Karpas-422 (cell line): Measurements from ENCODE around the gene LRCH1. TPM values are rescaled to one million over a fixed set of nuclear protein-coding genes. Genes with fewer than 3 reads are reported as not detected.
A peak's percentile ranks its signal among the peaks of the same experiment; 100 is the strongest.

ENCODE experiments used
- DNase-seq: peaks from one replicate; pipeline ENCODE4 v3.0.0-alpha.2; 2015
- H2AFZ ChIP-seq: fragments of 200-600 bp; sonication (generic); 2 replicates; pipeline ENCODE4 v1.6.1; 2014; ENCODE audit warnings: antibody characterized with exemption, low read length, mixed read lengths
- H3K27ac ChIP-seq: fragments of 200-600 bp; sonication (generic); 2 replicates; pipeline ENCODE4 v1.5.1; 2014; ENCODE audit warnings: mild to moderate bottlenecking, low read length, moderate library complexity
- H3K27me3 ChIP-seq: fragments of 200-600 bp; sonication (generic); 2 replicates; pipeline ENCODE4 v1.6.1; 2014; ENCODE audit warnings: low read length, mixed read lengths
- H3K36me3 ChIP-seq: fragments of 200-600 bp; sonication (generic); 2 replicates; pipeline ENCODE4 v1.6.1; 2014; ENCODE audit warnings: low read length, mixed read lengths; ENCODE audit not compliant: insufficient read depth
- H3K4me1 ChIP-seq: fragments of 200-600 bp; sonication (generic); 2 replicates; pipeline ENCODE4 v1.6.1; 2014; ENCODE audit warnings: mild to moderate bottlenecking, low read length, mixed read lengths
- H3K4me2 ChIP-seq: fragments of 200-600 bp; sonication (generic); 2 replicates; pipeline ENCODE4 v1.6.1; 2014; ENCODE audit warnings: low read length, low read depth, mild to moderate bottlenecking; ENCODE audit not compliant: poor library complexity, severe bottlenecking
- H3K4me3 ChIP-seq: fragments of 200-600 bp; sonication (generic); 2 replicates; pipeline ENCODE4 v1.5.1; 2014; ENCODE audit warnings: mild to moderate bottlenecking, antibody characterized with exemption, low read length, mixed read lengths
- H3K79me2 ChIP-seq: fragments of 200-600 bp; sonication (generic); 2 replicates; pipeline ENCODE4 v1.6.1; 2014; ENCODE audit warnings: mild to moderate bottlenecking, low read length, mixed read lengths
- H3K9ac ChIP-seq: fragments of 200-600 bp; sonication (generic); 2 replicates; pipeline ENCODE4 v1.6.0; 2014; ENCODE audit warnings: low read length
- H3K9me2 ChIP-seq: fragments of 200-600 bp; sonication (generic), shearing (Covaris generic); replicated peaks from 2 replicates; pipeline ENCODE4 v1.6.0; 2014; ENCODE audit warnings: mild to moderate bottlenecking, low read length, moderate library complexity; ENCODE audit not compliant: insufficient read depth
- H3K9me3 ChIP-seq: fragments of 300-700, 200-600 bp; sonication (generic); 2 replicates; pipeline ENCODE4 v1.6.1; 2014; ENCODE audit warnings: low read length, mixed read lengths
- H4K20me1 ChIP-seq: fragments of 200-600 bp; sonication (generic); 2 replicates; pipeline ENCODE4 v1.6.1; 2014; ENCODE audit warnings: mild to moderate bottlenecking, antibody characterized with exemption, low read length, low read depth; ENCODE audit not compliant: insufficient read depth
- total RNA-seq: library from RNA; depleted of rRNA; stranded (reverse); fragments of >200 nt; shearing (Covaris generic); gene quantifications from 2 replicates; pipeline ENCODE4 v1.2.3, GENCODE V29; 2014; ENCODE audit warnings: low replicate concordance

Gene LRCH1
- total RNA-seq, 1 experiment from 2014 or later: 0.56 TPM

GRCh38 chr13:46595136-46595884 is 42.3 kb downstream of the LRCH1 start:
- no peak overlapping the region for H2AFZ ChIP-seq
- H3K9me2 ChIP-seq: no peaks in the 10 kb centered on the region
- no peaks in the 10 kb centered on the region for H3K79me2 ChIP-seq
- no peak overlapping the region for H3K4me3 ChIP-seq
- no peaks in the 10 kb centered on the region for H3K9me3 ChIP-seq
- H3K4me2 ChIP-seq: peak overlapping the region; percentile 33
- no peaks in the 10 kb centered on the region for H3K36me3 ChIP-seq
- H3K27ac ChIP-seq: no peak overlapping the region
- no peak overlapping the region for H3K9ac ChIP-seq
- no peaks in the 10 kb centered on the region for H3K27me3 ChIP-seq
- peaks cover 40% of the 10 kb centered on the region for H3K4me1 ChIP-seq
- DNase-seq: peak; percentile 53
- peaks cover 4% of the 10 kb centered on the region; the same call in 1 of the 2 replicates for H4K20me1 ChIP-seq

DNA sequence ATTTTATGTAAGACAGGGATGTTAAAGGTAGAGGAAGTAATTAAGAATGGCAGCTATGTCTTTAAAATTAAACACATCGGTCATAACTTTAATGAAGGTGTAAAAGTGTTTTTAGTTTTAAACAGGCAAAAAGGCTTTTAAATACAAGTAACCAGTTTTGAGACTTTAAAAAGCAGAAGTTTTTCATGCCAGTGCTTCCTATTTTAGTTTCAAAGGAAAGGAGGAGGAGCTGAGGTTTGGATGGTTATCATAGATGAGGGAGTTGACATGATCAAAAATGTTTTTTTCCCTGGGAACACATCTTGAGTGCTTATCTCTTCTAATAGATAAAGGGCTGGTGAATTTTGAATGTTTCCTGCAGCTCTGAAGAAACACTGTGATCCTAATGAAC is 42.9 kb downstream of the LRCH1 start:
- Histone ChIP-seq H3K4me3 (no peak overlapping the region), H4K20me1 (peaks cover 4% of the 10 kb centered on the region; the same call in 1 of the 2 replicates), H3K36me3 (no peaks in the 10 kb centered on the region), H3K79me2 (no peaks in the 10 kb centered on the region), H3K27ac (no peak overlapping the region), H3K4me1 (peaks cover 40% of the 10 kb centered on the region), H3K9ac (no peak overlapping the region), H3K4me2 (peak overlapping the region; percentile 33), H3K27me3 (no peaks in the 10 kb centered on the region), H2AFZ (no peak overlapping the region), H3K9me2 (no peaks in the 10 kb centered on the region), H3K9me3 (no peaks in the 10 kb centered on the region)
- no peak for DNase-seq

DNA sequence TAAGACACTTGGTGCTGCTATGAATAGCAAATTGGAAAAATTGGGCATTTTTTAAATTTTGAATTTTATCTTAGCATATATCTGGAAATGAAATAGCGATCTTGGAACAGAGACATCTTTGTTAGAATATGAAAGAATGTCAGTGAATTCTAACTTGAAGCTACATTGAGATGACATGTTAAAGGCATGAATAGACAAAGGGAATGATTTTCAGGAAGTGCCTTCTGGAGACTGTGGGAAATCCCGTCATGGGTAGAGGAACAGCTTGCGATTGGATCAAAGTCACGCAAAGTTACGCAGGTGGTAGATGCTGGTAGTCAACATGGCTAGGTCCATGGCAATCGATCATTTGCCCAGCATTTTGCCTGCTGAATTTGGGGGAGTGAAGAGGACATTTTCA is 43.5 kb downstream of the LRCH1 start:
- Histone ChIP-seq H3K79me2 (no peaks in the 10 kb centered on the region), H3K9me3 (no peaks in the 10 kb centered on the region), H3K9ac (no peak overlapping the region), H3K4me1 (peaks cover 40% of the 10 kb centered on the region), H3K4me3 (no peak overlapping the region), H4K20me1 (peaks cover 4% of the 10 kb centered on the region; the same call in 1 of the 2 replicates), H3K4me2 (no peak overlapping the region), H2AFZ (no peak overlapping the region), H3K27me3 (no peaks in the 10 kb centered on the region), H3K27ac (no peak overlapping the region), H3K36me3 (no peaks in the 10 kb centered on the region), H3K9me2 (no peaks in the 10 kb centered on the region)
- no peak for DNase-seq

- Histone ChIP-seq H3K36me3 (no peaks in the 10 kb centered on the region), H3K79me2 (no peaks in the 10 kb centered on the region), H3K4me1 (peaks cover 43% of the 10 kb centered on the region), H2AFZ (no peak overlapping the region), H3K27ac (no peak overlapping the region), H3K4me3 (0 out of 2 replicates have a peak overlapping the region, but pooled peaks have one; percentile 8), H3K9me3 (no peaks in the 10 kb centered on the region), H4K20me1 (peaks cover 4% of the 10 kb centered on the region; the same call in 1 of the 2 replicates), H3K9ac (no peak overlapping the region), H3K9me2 (no peaks in the 10 kb centered on the region), H3K27me3 (no peaks in the 10 kb centered on the region), H3K4me2 (peak overlapping the region; percentile 46)
- peak; percentile 49 for DNase-seq
These were observed 45.3 kb downstream of the LRCH1 start for GRCh38 chr13:46598140-46598819.

GRCh38 chr13:46598820-46599180 is 45.8 kb downstream of the LRCH1 start:
- H3K4me1 ChIP-seq: peaks cover 39% of the 10 kb centered on the region

GRCh38 chr13:46600943-46601311 is 48.0 kb downstream of the LRCH1 start:
- Histone ChIP-seq H3K27ac (no peak overlapping the region), H3K4me1 (peaks cover 22% of the 10 kb centered on the region), H3K9me2 (no peaks in the 10 kb centered on the region), H4K20me1 (no peaks in the 10 kb centered on the region), H3K4me3 (no peak overlapping the region), H3K9me3 (no peaks in the 10 kb centered on the region), H3K9ac (no peak overlapping the region), H2AFZ (no peak overlapping the region), H3K4me2 (no peak overlapping the region), H3K36me3 (no peaks in the 10 kb centered on the region), H3K79me2 (no peaks in the 10 kb centered on the region), H3K27me3 (no peaks in the 10 kb centered on the region)
- DNase-seq: no peak

More at GRCh38 chr13:46598820-46599180, 45.8 kb downstream of the LRCH1 start:
- H3K27ac ChIP-seq: no peak overlapping the region
- H2AFZ ChIP-seq: no peak overlapping the region
- H3K79me2 ChIP-seq: no peaks in the 10 kb centered on the region
- H3K9me2 ChIP-seq: no peaks in the 10 kb centered on the region
- H3K4me2 ChIP-seq: peak overlapping the region; percentile 46
- no peak for DNase-seq
- no peaks in the 10 kb centered on the region for H3K27me3 ChIP-seq
- no peaks in the 10 kb centered on the region for H3K9me3 ChIP-seq
- H3K4me3 ChIP-seq: 0 out of 2 replicates have a peak overlapping the region, but pooled peaks have one; percentile 8
- H3K9ac ChIP-seq: no peak overlapping the region
- H3K36me3 ChIP-seq: no peaks in the 10 kb centered on the region
- peaks cover 4% of the 10 kb centered on the region; the same call in 1 of the 2 replicates for H4K20me1 ChIP-seq

DNA sequence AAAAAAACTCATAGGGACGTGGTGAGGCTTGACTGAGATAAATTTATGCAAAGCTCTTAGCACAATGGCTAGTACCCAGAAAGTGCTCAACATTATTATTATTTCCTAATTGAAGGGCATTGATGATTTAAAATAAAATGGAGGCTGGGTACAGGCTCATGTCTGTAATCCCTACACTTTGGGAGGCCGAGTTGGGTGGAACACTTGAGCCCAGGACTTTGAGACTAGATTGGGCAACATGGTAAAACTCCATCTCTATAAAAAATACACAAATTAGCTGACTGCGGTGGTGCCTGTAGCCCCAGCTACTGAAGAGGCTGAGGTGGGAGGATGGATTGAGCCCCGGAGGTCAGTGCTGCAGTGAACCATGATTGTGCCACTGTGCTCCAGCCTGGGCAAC is 49.6 kb downstream of the LRCH1 start:
- Histone ChIP-seq H3K79me2 (no peaks in the 10 kb centered on the region), H3K27me3 (no peaks in the 10 kb centered on the region), H2AFZ (no peak overlapping the region), H3K4me1 (peaks cover 16% of the 10 kb centered on the region), H3K9me3 (no peaks in the 10 kb centered on the region), H3K9ac (no peak overlapping the region), H3K9me2 (no peaks in the 10 kb centered on the region), H3K36me3 (no peaks in the 10 kb centered on the region), H3K27ac (no peak overlapping the region), H4K20me1 (0 out of 2 replicates have a peak, but pooled peaks cover 3% of the 10 kb centered on the region), H3K4me3 (no peak overlapping the region), H3K4me2 (no peak overlapping the region)
- no peak for DNase-seq

- no peaks in the 10 kb centered on the region for H3K9me2 ChIP-seq
- H3K36me3 ChIP-seq: no peaks in the 10 kb centered on the region
- H4K20me1 ChIP-seq: 0 out of 2 replicates have a peak, but pooled peaks cover 4% of the 10 kb centered on the region
- no peak overlapping the region for H3K4me3 ChIP-seq
- DNase-seq: no peak
- H3K27me3 ChIP-seq: no peaks in the 10 kb centered on the region
- peaks cover 10% of the 10 kb centered on the region for H3K4me1 ChIP-seq
- no peaks in the 10 kb centered on the region for H3K9me3 ChIP-seq
- no peak overlapping the region for H3K27ac ChIP-seq
- no peaks in the 10 kb centered on the region for H3K79me2 ChIP-seq
- H3K4me2 ChIP-seq: no peak overlapping the region
- H3K9ac ChIP-seq: no peak overlapping the region
- H2AFZ ChIP-seq: no peak overlapping the region
These were observed 50.2 kb downstream of the LRCH1 start for GRCh38 chr13:46603165-46603603.
